ENCODE measurements around the gene FTCDNL1.

Gene FTCDNL1

GRCh38 chr2:199742884-199743283 is 108.1 kb downstream of the FTCDNL1 start:
- H3K36me3 ChIP-seq (replicated peaks; ENCODE audit: insufficient read depth, low read length), result no peaks in the 10 kb centered on the region
- H3K4me1 ChIP-seq (ENCODE audit: low read length), result no peaks in the 10 kb centered on the region
- no peak overlapping the region for H3K4me2 ChIP-seq (ENCODE audit: low read depth, low read length)
- TF ChIP-seq CTCF (IDR thresholded peaks at IDR 0.05; ENCODE audit: low read length), result no peak
- TF ChIP-seq EZH2phosphoT487 (IDR thresholded peaks at IDR 0.05; ENCODE audit: low read length), result no peak
- TF ChIP-seq EZH2 (optimal IDR thresholded peaks at IDR 0.05; ENCODE audit: low read depth, low read length), result no peak
- H2AFZ ChIP-seq (ENCODE audit: low read length), result no peak overlapping the region
- no peaks in the 10 kb centered on the region for H3K27me3 ChIP-seq (replicated peaks; ENCODE audit: insufficient read depth, low read length)
- DNase-seq, result no peak
- no peaks in the 10 kb centered on the region for H3F3A ChIP-seq (ENCODE audit: insufficient read depth, low read length)
- H3K9me3 ChIP-seq (replicated peaks; ENCODE audit: insufficient read depth, low read length), result no peaks in the 10 kb centered on the region
- no peak overlapping the region for H3K4me3 ChIP-seq (ENCODE audit: low read length)
- H3K9ac ChIP-seq (ENCODE audit: low read length), result no peak overlapping the region
- no peak overlapping the region for H3K27ac ChIP-seq (ENCODE audit: low read length)
- no peaks in the 10 kb centered on the region for H3K79me2 ChIP-seq (ENCODE audit: low read length)
- H3K9me2 ChIP-seq (replicated peaks; ENCODE audit: insufficient read depth, low read length), result no peaks in the 10 kb centered on the region
- H4K20me1 ChIP-seq (ENCODE audit: insufficient read depth, low read length), result no peaks in the 10 kb centered on the region

- H3K27me3 ChIP-seq (replicated peaks; ENCODE audit: insufficient read depth, low read length), result no peaks in the 10 kb centered on the region
- no peaks in the 10 kb centered on the region for H3K9me3 ChIP-seq (replicated peaks; ENCODE audit: insufficient read depth, low read length)
- H3K79me2 ChIP-seq (ENCODE audit: low read length), result no peaks in the 10 kb centered on the region
- no peak for TF ChIP-seq CTCF (IDR thresholded peaks at IDR 0.05; ENCODE audit: low read length)
- TF ChIP-seq EZH2 (optimal IDR thresholded peaks at IDR 0.05; ENCODE audit: low read depth, low read length), result no peak
- no peak for TF ChIP-seq EZH2phosphoT487 (IDR thresholded peaks at IDR 0.05; ENCODE audit: low read length)
- H3F3A ChIP-seq (ENCODE audit: insufficient read depth, low read length), result no peaks in the 10 kb centered on the region
- no peaks in the 10 kb centered on the region for H3K36me3 ChIP-seq (replicated peaks; ENCODE audit: insufficient read depth, low read length)
- no peaks in the 10 kb centered on the region for H3K4me1 ChIP-seq (ENCODE audit: low read length)
- H3K4me2 ChIP-seq (ENCODE audit: low read depth, low read length), result peak overlapping the region; percentile 40; the same call in 1 of the 2 replicates
- no peak for DNase-seq
- no peaks in the 10 kb centered on the region for H4K20me1 ChIP-seq (ENCODE audit: insufficient read depth, low read length)
- peak overlapping the region; percentile 7; the same call in 1 of the 2 replicates for H2AFZ ChIP-seq (ENCODE audit: low read length)
- no peak overlapping the region for H3K9ac ChIP-seq (ENCODE audit: low read length)
- H3K4me3 ChIP-seq (ENCODE audit: low read length), result no peak overlapping the region
- H3K27ac ChIP-seq (ENCODE audit: low read length), result no peak overlapping the region
- H3K9me2 ChIP-seq (replicated peaks; ENCODE audit: insufficient read depth, low read length), result no peaks in the 10 kb centered on the region
Measured at GRCh38 chr2:199740111-199740428, 110.9 kb downstream of the FTCDNL1 start.

DNA sequence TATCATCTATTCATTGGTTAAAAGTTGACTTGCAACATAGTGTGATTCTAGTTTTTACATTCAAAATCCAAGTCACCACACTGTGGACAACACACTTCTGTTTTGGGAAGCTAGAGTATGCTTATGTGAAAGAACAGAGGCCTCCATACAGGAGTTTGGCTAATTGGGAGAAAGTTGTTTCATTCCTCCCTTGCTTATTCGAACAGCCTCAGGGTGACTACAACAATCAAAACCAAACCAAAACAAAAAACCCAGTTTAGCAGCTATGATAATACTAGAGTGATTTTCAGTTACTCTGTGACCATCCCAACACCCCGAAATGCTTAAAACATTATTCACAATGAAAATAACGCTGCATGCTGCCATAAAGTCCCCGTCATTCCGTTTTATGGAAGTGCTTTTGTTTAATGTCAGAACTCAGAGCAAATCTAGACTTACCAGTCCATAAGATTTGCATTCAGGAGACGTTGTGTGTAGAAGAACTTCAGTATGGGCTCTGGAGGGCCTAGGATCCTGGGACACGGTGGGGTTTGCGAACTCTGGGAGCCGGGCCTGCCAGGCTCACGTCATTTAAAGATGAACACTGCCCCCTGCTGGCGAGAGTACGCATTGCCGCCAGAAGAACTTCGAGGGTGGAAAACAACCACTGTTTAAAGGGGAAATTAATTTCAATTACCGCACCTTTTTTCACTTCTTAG is 111.4 kb downstream of the FTCDNL1 start:
- H2AFZ ChIP-seq (ENCODE audit: low read length), result peak overlapping the region; percentile 7; the same call in 1 of the 2 replicates
- no peak overlapping the region for H3K27ac ChIP-seq (ENCODE audit: low read length)
- H3K9ac ChIP-seq (ENCODE audit: low read length), result no peak overlapping the region
- no peaks in the 10 kb centered on the region for H3F3A ChIP-seq (ENCODE audit: insufficient read depth, low read length)
- H3K4me2 ChIP-seq (ENCODE audit: low read depth, low read length), result peak overlapping the region; percentile 40; the same call in 1 of the 2 replicates
- TF ChIP-seq EZH2phosphoT487 (IDR thresholded peaks at IDR 0.05; ENCODE audit: low read length), result no peak
- peak; percentile 95 for TF ChIP-seq CTCF (IDR thresholded peaks at IDR 0.05; ENCODE audit: low read length)
- no peak for TF ChIP-seq EZH2 (optimal IDR thresholded peaks at IDR 0.05; ENCODE audit: low read depth, low read length)
- no peaks in the 10 kb centered on the region for H3K36me3 ChIP-seq (replicated peaks; ENCODE audit: insufficient read depth, low read length)
- H4K20me1 ChIP-seq (ENCODE audit: insufficient read depth, low read length), result no peaks in the 10 kb centered on the region
- no peaks in the 10 kb centered on the region for H3K9me2 ChIP-seq (replicated peaks; ENCODE audit: insufficient read depth, low read length)
- no peak overlapping the region for H3K4me3 ChIP-seq (ENCODE audit: low read length)
- no peaks in the 10 kb centered on the region for H3K4me1 ChIP-seq (ENCODE audit: low read length)
- H3K27me3 ChIP-seq (replicated peaks; ENCODE audit: insufficient read depth, low read length), result no peaks in the 10 kb centered on the region
- H3K79me2 ChIP-seq (ENCODE audit: low read length), result no peaks in the 10 kb centered on the region
- H3K9me3 ChIP-seq (replicated peaks; ENCODE audit: insufficient read depth, low read length), result no peaks in the 10 kb centered on the region
- peak; percentile 50 for DNase-seq
